ENCODE data around the gene ROBO2. TPM values are rescaled to one million over a fixed set of nuclear protein-coding genes. Genes with fewer than 3 reads are reported as not detected.

The ROBO2 gene
- total and polyA plus RNA-seq, 4 donors: 0.30 to 72.4 (median 3.3) TPM

GRCh38 chr3:77321646-77322045 lies 281.7 kb downstream of the ROBO2 start:
- ATAC-seq (ENCODE audit: insufficient read depth, low FRiP score): no peak

GRCh38 chr3:77323626-77324025 lies 283.7 kb downstream of the ROBO2 start:
- Histone ChIP-seq H3K4me3 (no peak overlapping the region), H3K27ac (ENCODE audit: low read depth in 1 of 2, low read length in 1 of 2) (no peak overlapping the region), H3K36me3 (ENCODE audit: control insufficient read depth in 4 of 4, insufficient read depth in 4 of 4, low read length in 4 of 4) (no peaks in the 10 kb centered on the region), H3K9me3 (ENCODE audit: control insufficient read depth in 4 of 4, insufficient read depth in 3 of 4, low read length in 3 of 4) (no peaks in the 10 kb centered on the region), H3K27me3 (ENCODE audit: control insufficient read depth in 3 of 3, insufficient read depth in 3 of 3, low read length in 2 of 3) (no peaks in the 10 kb centered on the region), H3K4me1 (ENCODE audit: control insufficient read depth in 5 of 5, insufficient read depth in 5 of 5, low read length in 5 of 5) (peaks cover 0 to 6% (median 0%) of the 10 kb centered on the region in 5 donors), H3K9ac (ENCODE audit: insufficient read depth in 1 of 2, low read length in 2 of 2) (no peak overlapping the region)
- DNase-seq: no peak
- ATAC-seq (ENCODE audit: insufficient read depth, low FRiP score): no peak
- TF ChIP-seq CTCF (IDR thresholded peaks at IDR 0.05; ENCODE audit: control extremely low read depth, extremely low read depth): no peak

More at GRCh38 chr3:77321646-77322045, 281.7 kb downstream of the ROBO2 start:
- Histone ChIP-seq H3K36me3 (ENCODE audit: control insufficient read depth in 4 of 4, insufficient read depth in 4 of 4, low read length in 4 of 4) (no peaks in the 10 kb centered on the region), H3K4me1 (ENCODE audit: control insufficient read depth in 5 of 5, insufficient read depth in 5 of 5, low read length in 5 of 5) (no peaks in the 10 kb centered on the region), H3K4me3 (no peak overlapping the region), H3K9me3 (ENCODE audit: control insufficient read depth in 4 of 4, insufficient read depth in 3 of 4, low read length in 3 of 4) (no peaks in the 10 kb centered on the region), H3K27ac (ENCODE audit: low read depth in 1 of 2, low read length in 1 of 2) (no peak overlapping the region), H3K9ac (ENCODE audit: insufficient read depth in 1 of 2, low read length in 2 of 2) (no peak overlapping the region), H3K27me3 (ENCODE audit: control insufficient read depth in 3 of 3, insufficient read depth in 3 of 3, low read length in 2 of 3) (no peaks in the 10 kb centered on the region)
- 47 to 72% methylated on average over 6 of the region's 6 CpGs for WGBS, 2 donors
- TF ChIP-seq CTCF (IDR thresholded peaks at IDR 0.05; ENCODE audit: control extremely low read depth, extremely low read depth): no peak
- DNase-seq: no peak

GRCh38 chr3:77324105-77324504 lies 284.2 kb downstream of the ROBO2 start:
- H3K9ac ChIP-seq (ENCODE audit: insufficient read depth in 1 of 2, low read length in 2 of 2): no peak overlapping the region
- no peaks in the 10 kb centered on the region for H3K27me3 ChIP-seq (ENCODE audit: control insufficient read depth in 3 of 3, insufficient read depth in 3 of 3, low read length in 2 of 3)
- 96 to 98% methylated on average over 3 of the region's 3 CpGs for WGBS, 2 donors
- no peak overlapping the region for H3K27ac ChIP-seq (ENCODE audit: low read depth in 1 of 2, low read length in 1 of 2)
- peaks cover 0 to 10% (median 0%) of the 10 kb centered on the region in 5 donors for H3K4me1 ChIP-seq (ENCODE audit: control insufficient read depth in 5 of 5, insufficient read depth in 5 of 5, low read length in 5 of 5)
- H3K9me3 ChIP-seq (ENCODE audit: control insufficient read depth in 4 of 4, insufficient read depth in 3 of 4, low read length in 3 of 4): no peaks in the 10 kb centered on the region
- H3K4me3 ChIP-seq: no peak overlapping the region
- no peak for TF ChIP-seq CTCF (IDR thresholded peaks at IDR 0.05; ENCODE audit: control extremely low read depth, extremely low read depth)
- ATAC-seq (ENCODE audit: insufficient read depth, low FRiP score) (no peak), DNase-seq (no peak)
- no peaks in the 10 kb centered on the region for H3K36me3 ChIP-seq (ENCODE audit: control insufficient read depth in 4 of 4, insufficient read depth in 4 of 4, low read length in 4 of 4)

- TF ChIP-seq CTCF (IDR thresholded peaks at IDR 0.05; ENCODE audit: control extremely low read depth, extremely low read depth): no peak
- no peak for ATAC-seq (ENCODE audit: insufficient read depth, low FRiP score)
- no peaks in the 10 kb centered on the region for H3K9me3 ChIP-seq (ENCODE audit: control insufficient read depth in 4 of 4, insufficient read depth in 3 of 4, low read length in 3 of 4)
- no peak for DNase-seq
- peaks cover 0 to 15% (median 0%) of the 10 kb centered on the region in 5 donors for H3K4me1 ChIP-seq (ENCODE audit: control insufficient read depth in 5 of 5, insufficient read depth in 5 of 5, low read length in 5 of 5)
- H3K27ac ChIP-seq (ENCODE audit: low read depth in 1 of 2, low read length in 1 of 2): no peak overlapping the region
- H3K36me3 ChIP-seq (ENCODE audit: control insufficient read depth in 4 of 4, insufficient read depth in 4 of 4, low read length in 4 of 4): no peaks in the 10 kb centered on the region
- WGBS, 2 donors: 80 to 95% methylated on average over 2 of the region's 2 CpGs
- H3K27me3 ChIP-seq (ENCODE audit: control insufficient read depth in 3 of 3, insufficient read depth in 3 of 3, low read length in 2 of 3): no peaks in the 10 kb centered on the region
- H3K9ac ChIP-seq (ENCODE audit: insufficient read depth in 1 of 2, low read length in 2 of 2): no peak overlapping the region
- H3K4me3 ChIP-seq: no peak overlapping the region
Measured at GRCh38 chr3:77325280-77325679, 285.4 kb downstream of the ROBO2 start.
